Activated CD8-positive, alpha-beta memory T cell treated with anti-CD3 and anti-CD28 coated beads, Interleukin-2, amount 50 U/mL, for 24 hours (primary cell): ENCODE measurements around the gene CPLANE2.
"Not testable (repeated sequence)": the region's sequence is repeated elsewhere in the genome, so short reads cannot be mapped to it uniquely, and the experiment has no call there.

Source experiments
- DNase-seq: peaks from one replicate; pipeline ENCODE4 v3.0.0-alpha.2; 2020; ENCODE audit errors: extremely low read depth

The CPLANE2 gene

DNA sequence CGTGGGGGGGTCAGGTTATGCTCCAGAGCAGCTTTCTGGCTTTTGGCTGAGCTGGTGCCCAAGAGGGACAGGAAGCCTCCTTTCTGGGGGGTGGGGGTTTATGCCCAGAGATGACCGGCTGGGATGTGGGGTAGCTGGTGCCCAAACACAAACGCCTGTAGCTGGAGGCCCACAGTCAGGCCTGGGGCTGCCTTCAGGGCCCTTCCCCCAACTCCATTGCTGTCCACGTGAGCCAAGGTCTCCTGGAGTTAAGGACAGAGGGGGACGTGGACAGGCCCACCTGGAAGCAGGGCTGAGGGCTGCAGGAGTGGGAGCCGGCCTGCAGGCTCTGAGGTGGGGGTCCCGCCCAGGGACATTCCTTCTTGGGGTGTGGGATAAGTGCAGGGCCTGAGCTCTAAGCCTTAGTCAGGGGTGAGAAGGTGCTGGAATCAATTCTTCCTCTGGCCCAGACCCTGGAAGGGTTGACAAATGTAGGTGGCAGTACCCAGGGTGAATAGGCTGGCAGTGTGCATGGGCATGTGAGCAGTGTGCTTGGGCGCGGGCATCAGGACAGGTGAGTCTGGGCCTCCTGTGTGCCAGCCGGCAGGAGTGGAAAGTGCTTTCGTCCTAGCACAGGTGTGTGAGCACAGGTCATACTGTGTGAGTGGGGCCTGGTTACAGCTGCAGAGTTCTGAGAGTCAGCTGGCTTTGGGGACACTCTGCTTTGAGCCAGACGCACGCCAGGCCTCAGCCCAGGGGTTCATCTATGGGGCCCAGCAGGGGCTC, 6.8 kb downstream of the CPLANE2 start:
- DNase-seq = no peak

DNA sequence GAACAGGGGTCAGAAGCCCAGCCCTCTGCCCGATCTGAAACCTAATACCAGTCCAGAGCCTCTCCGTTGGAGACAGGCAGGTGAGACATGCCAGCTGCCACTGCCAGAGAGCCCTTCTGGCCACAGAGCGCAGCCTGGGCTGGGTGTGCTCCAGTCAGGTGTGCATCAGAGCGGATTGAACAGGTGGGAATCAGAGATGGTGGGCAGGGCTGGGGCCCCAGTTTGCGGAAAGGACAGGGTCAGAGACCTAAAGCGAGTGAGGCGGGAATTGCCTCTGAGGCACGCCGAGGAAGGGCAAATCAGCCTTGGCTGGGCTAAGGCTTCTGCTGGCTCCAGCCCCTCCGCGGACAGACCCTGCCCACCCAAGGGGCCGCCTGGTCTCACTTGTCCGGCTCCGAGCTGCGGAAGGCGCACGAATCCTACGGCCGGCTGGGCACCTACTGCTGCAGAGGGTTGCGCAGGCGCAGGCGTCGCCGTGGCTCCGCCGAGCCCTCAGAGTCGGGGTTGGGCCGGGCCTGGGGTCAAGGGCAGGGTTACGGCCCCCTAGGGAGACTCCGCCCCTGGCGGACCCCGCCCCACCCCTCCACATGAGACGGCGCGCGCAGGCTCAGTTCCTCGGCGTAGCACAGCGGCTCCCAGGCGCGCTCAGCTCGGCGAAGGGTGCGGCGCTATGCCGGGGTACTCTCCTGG, 10.3 kb downstream of the CPLANE2 start:
- no peak for DNase-seq

GRCh38 chr1:16226129-16226489, 10.9 kb downstream of the CPLANE2 start:
- no peak for DNase-seq

- no peak for DNase-seq
Measured at GRCh38 chr1:16224472-16224871, 12.5 kb downstream of the CPLANE2 start.

DNA sequence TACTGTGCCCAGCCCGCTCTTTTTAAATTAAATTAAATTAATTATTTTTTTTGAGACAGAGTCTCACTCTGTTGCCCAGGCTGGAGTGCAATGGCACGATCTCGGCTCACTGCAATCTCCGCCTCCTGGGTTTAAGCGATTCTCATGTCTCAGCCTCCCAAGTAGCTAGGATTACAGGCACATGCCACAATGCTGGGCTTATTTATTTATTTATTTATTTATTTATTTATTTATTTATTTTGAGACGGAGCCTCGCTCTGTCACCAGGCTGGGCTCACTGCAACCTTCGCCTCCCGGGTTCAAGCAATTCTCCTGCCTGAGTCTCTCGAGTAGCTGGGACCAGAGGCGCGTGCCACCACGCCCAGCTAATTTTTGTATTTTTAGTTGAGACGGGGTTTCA, 14.3 kb downstream of the CPLANE2 start:
- DNase-seq = not testable (repeated sequence)

DNA sequence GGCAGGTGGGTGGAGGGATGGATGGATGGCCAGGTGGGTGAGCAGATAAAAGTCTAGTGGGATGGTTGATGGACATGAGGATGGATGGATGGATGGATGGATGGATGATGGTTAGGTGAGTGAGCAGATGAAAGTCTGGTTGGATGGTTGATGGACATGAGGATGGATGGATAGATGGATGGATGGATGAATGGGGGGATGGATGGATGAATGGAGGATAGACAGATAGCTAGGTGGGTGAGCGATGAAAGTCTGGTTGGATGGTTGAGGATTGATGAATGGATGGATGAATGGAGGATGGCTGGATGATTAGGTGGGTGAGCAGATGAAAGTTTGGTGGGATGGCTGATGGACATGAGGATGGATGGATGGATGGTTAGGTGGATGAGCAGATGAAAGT, 15.5 kb downstream of the CPLANE2 start:
- DNase-seq = no peak

DNA sequence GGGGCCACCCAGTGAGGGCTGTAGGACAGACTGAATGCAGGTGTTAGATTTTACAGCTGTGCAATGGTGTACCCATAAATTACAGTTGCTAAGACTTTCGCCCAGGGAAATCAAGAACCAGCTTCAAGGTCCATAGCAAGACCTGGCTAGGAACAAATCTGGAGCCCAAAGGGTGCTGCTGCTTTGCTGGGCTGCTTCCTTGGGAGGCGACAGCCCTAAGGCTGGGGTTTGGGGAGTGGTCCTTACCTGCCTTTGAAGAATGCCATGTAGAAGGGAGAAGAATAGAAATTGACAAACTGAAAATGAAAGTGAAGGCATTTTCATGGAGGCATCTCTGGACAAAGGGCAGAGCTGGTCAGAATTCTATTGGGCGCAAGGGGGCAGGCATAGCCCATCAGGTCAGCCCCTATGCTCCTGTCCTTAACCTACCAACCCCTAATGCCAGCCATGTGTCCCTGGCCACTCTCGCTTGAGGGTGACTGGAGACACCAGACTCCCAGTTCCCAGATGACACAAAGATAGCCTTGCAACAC, 16.9 kb downstream of the CPLANE2 start:
- no peak for DNase-seq

DNA sequence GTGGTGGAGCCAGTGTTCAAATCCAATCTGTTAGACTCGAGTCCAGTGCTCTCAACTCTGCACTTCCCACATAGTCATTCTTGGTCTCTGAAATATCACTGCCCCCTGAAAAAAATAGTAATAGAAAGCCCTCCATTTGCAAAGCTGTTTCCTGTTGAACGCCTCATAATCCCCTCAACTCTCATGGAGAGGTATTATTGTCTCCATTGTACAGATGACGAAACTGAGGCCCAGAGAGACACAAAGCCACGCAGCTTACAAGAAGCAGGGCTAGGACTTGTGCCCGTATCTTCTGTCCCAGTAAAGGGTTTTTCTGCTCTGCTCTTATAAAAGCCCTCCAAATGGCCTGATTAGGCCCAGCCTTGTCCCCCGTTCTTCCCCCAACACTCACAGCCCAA, 18.3 kb downstream of the CPLANE2 start:
- no peak for DNase-seq

DNA sequence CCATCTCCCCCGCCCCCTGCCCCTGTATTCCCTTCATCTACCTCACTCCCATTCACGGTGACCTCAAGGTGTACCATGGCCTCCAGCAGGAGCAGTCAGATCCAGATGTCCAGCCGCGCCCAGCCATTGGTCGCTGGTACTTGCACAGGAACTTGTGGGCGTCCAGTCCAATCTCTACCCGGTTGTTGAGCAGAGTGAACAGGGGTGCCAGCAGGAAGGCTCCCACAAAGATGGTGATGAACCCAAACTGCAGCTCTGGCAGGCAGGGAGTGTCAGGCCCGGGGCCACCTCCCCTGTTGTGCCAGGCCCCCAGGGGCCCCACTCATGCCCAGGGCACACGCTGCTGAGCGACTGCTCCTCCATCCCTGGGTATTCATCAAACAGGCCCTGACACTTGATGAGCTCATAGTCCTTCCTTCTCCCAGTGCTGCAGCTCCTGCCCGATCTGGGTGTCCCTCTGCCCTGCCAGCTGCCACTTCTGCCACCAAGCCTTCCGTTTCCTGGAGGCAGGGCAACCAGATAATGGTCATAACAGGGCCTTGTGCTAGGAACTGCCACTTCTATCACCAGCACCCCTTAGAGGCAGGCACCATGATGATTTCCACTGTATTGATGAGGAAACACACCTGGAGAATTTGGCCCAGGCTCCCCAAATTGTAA, 18.8 kb downstream of the CPLANE2 start:
- no peak for DNase-seq

DNA sequence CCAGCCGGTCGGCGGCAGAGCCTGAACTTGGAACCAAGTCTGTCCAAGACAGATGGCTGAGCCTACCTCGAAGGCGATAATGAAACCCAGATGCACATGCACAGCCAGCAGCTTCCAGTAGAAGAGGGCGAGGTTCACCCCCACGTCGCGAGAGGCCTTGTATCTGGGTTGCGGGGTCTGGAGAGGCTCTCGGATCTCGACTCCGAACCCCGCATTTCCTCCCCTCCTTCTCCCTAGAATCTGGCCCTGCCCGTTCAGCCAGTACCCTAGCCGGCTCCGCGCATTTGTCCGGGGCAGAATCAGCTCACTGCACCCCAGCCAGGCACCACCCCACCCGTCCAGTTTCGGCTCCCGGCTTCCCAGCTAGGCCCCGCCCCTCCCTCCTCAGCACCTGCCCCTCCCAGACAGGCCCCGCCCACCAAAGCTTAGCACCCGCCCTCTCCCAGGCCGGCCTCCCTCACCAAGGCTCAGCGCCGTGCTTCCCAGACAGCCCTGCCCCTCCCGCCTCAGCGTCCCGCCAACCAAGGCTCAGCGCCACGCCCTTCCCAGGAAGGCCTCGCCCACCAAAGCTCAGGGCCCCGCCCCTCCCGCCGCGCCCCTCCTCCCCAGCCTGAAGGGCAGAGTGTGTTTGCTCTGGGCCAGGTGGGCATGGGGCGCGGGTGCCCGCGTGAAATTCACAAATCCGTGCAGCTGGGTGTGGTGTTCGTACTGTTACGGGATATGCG, 19.8 kb downstream of the CPLANE2 start:
- DNase-seq = peak; percentile 84

DNA sequence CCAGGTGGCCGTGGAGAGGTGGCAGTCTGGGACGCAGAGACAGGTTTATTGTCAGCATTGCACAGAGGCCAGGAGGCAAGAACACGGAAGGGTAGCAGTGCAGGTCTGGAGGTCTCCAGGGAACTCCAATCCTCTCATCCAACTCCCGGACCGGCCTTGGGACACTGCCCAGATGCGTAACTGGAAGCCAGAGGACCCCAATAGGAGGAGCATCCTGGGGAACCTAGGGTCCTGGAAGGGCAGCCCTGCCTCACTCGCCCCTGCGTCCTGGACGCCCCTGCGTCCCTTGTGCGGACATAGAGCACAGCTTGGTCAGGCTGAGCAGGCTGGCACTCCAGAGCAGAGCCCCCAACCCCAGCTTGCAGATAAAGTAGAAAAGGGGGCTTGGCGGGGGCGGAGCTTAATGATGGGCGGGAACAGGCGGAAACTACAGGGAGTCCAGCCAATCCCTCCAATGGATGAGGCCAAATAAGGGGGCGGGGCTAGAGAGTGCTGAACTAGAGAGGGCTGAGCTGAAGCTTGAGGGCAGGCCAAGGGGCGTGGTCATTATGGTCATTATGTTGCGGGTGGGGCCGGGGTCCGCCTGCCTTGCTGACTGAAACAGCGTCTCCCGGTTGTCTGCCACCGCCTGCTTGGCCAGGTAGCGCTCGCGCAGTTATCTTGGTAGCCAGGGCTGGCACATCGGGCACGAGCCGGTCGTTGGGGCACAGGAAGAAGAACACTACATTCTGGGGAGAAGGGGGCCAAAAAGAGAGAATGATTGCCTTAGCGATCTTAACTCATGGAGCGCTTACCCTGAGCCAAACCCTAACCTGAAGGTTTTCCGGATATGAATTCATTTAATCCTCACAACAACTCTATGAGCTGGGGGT, 20.9 kb downstream of the CPLANE2 start:
- peak; percentile 21 for DNase-seq

DNA sequence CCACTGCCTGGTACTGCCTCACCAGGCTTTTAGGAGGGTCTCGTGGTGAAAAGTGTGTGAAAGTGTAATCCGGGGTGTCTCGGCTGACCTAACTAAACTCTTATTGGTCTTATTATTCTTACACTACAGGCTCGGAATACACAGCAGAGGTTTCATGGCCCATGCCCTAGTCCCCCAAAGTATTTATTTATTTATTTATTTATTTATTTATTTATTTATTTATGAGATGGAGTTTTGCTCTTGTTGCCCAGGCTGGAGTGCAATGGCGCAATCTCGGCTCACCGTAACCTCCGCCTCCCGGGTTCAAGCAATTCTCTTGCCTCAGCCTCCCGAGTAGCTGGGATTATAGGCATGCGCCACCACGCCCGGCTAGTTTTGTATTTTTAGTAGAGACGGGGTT, 21.7 kb downstream of the CPLANE2 start:
- DNase-seq = not testable (repeated sequence)

- not testable (repeated sequence) for DNase-seq
Measured at GRCh38 chr1:16213544-16213943, 23.4 kb downstream of the CPLANE2 start.

DNA sequence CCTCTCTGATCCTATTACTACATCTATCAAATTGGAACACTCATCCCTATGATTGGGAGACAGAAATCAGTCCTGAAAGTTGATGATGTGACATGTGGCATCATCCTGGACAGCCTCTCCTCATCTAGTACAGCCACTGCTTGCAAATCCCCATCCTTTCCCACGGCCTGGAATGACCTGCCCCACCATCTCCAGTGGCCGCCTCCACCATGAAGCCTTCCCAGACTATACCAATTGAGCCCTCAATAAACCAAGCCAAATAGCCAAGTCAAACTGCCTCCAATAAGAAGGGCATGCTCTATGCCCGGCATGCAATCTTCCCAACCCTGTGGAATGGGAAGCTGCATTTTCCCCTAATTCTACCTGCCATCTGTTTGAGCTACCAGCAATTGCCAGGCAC, 24.0 kb downstream of the CPLANE2 start:
- DNase-seq = no peak

GRCh38 chr1:16212251-16212961, 24.6 kb downstream of the CPLANE2 start, which contains the start of gene ARHGEF19:
TSS of gene ARHGEF19 (minus strand) at chr1:16212652. CDS start at chr1:16209054, 3,598 bp downstream.
- DNase-seq = no peak

- no peak for DNase-seq
Measured at GRCh38 chr1:16211824-16212223, 25.2 kb downstream of the CPLANE2 start.

DNA sequence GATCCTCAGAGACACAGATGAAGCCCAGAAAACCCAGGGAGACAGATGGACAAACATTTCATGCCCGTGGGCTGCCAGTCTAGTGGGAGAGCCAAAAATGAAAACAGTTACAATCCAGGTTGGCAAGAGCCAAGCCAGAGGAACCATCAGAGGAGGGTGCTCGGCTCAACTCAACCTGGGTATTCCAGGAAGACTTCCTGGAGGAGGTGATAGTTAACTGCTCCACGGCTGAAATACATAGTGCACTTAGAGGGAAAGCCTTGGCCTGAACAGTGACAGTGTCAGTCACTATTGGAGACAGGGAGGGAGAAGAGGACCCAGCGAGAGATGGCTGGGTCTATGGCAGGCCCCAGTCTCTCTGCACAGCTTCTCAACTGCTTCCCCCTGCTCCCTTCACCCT, 26.4 kb downstream of the CPLANE2 start:
- no peak for DNase-seq

DNA sequence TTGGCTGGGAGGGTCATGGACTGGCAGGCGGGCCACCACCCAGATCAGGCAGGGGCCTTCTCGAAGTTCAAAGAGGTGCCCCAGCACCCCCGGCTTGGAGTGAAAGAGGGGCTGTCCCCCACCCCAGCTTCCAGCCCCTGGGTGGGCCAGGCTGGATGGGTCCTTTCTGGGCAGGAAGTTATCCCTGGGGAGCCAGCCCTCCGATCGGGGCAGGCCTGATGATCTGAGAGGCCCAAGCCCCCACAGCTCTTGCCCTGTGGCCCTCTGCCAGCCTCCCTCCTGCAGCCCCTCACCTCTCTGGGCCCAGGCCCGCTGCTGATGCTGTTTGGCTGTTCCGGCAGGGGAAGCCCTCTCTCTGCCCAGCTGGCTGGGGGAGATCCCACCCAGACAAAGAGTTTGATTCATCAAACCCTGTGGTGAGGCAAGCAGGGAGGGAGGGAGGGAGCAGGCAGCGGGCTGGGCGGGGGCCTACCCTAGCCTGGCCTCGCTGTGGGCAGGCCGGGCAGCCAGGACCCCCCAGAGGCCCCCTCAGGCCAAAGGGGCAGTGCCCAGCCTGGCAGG, 27.1 kb downstream of the CPLANE2 start:
- DNase-seq = no peak

GRCh38 chr1:16209132-16209846, 27.7 kb downstream of the CPLANE2 start:
- DNase-seq = no peak
